GM23248 (cell line): ENCODE measurements around the gene ADCY5. TPM values are rescaled to one million over a fixed set of nuclear protein-coding genes. Genes with fewer than 3 reads are reported as not detected.

Source experiments
- DNase-seq: peaks from one replicate; pipeline ENCODE4 v3.0.0-alpha.2; 2015
- H2AFZ ChIP-seq: fragments of 200-600 bp; sonication (generic); 2 replicates; pipeline ENCODE4 v1.6.1; 2016; ENCODE audit warnings: antibody characterized with exemption
- H3F3A ChIP-seq: fragments of 200-600 bp; sonication (generic); 2 replicates; pipeline ENCODE4 v1.6.1; 2016; ENCODE audit warnings: mild to moderate bottlenecking, antibody characterized with exemption, mixed run types; ENCODE audit not compliant: insufficient read depth
- H3K27ac ChIP-seq: fragments of 200-600 bp; sonication (generic); 2 replicates; pipeline ENCODE4 v1.5.1; 2016; ENCODE audit warnings: mild to moderate bottlenecking
- H3K27me3 ChIP-seq: fragments of 200-600 bp; sonication (generic); replicated peaks from 2 replicates; pipeline ENCODE4 v1.6.1; 2016; ENCODE audit warnings: mild to moderate bottlenecking; ENCODE audit not compliant: insufficient read depth
- H3K36me3 ChIP-seq: fragments of 200-600 bp; sonication (generic); 2 replicates; pipeline ENCODE4 v1.6.1; 2016; ENCODE audit warnings: low read depth, mild to moderate bottlenecking
- H3K4me1 ChIP-seq: fragments of 200-600 bp; sonication (generic); 2 replicates; pipeline ENCODE4 v1.6.1; 2016; ENCODE audit warnings: mild to moderate bottlenecking; ENCODE audit not compliant: insufficient read depth
- H3K4me2 ChIP-seq: fragments of 200-600 bp; sonication (generic); one replicate; pipeline ENCODE4 v1.6.1; 2016; ENCODE audit warnings: mild to moderate bottlenecking; ENCODE audit not compliant: unreplicated experiment
- H3K4me3 ChIP-seq: fragments of 200-600 bp; sonication (generic); 2 replicates; pipeline ENCODE4 v1.5.1; 2016; ENCODE audit warnings: mild to moderate bottlenecking
- H3K79me2 ChIP-seq: fragments of 200-600 bp; sonication (generic); 2 replicates; pipeline ENCODE4 v1.6.1; 2016; ENCODE audit warnings: mild to moderate bottlenecking; ENCODE audit not compliant: insufficient read depth
- H3K9ac ChIP-seq: fragments of 200-600 bp; sonication (generic); 2 replicates; pipeline ENCODE4 v1.6.1; 2016; ENCODE audit warnings: mild to moderate bottlenecking
- H3K9me2 ChIP-seq: fragments of 200-600 bp; sonication (generic); 2 replicates; pipeline ENCODE4 v1.6.1; 2016; ENCODE audit warnings: mixed run types, mild to moderate bottlenecking, moderate library complexity; ENCODE audit not compliant: insufficient read depth
- H3K9me3 ChIP-seq: fragments of 200-600 bp; sonication (generic); one replicate; pipeline ENCODE4 v1.6.1; 2017; ENCODE audit warnings: low read depth
- H4K20me1 ChIP-seq: fragments of 200-600 bp; sonication (generic); 2 replicates; pipeline ENCODE4 v1.6.0; 2016; ENCODE audit not compliant: insufficient read depth
- EZH2 ChIP-seq: fragments of 200-600 bp; sonication (generic); IDR thresholded peaks from 2 replicates; pipeline ENCODE4 v1.6.1; 2018; ENCODE audit warnings: antibody characterized with exemption, mild to moderate bottlenecking; ENCODE audit not compliant: insufficient read depth, poor library complexity, severe bottlenecking
- EZH2phosphoT487 ChIP-seq: fragments of 200-600 bp; sonication (generic); IDR thresholded peaks from 2 replicates; pipeline ENCODE4 v1.6.1; 2018; ENCODE audit warnings: antibody characterized with exemption, moderate library complexity, mild to moderate bottlenecking, low read depth; ENCODE audit not compliant: insufficient read depth
- WGBS, 2 experiments: methylation state at CpG; one replicate each; pipeline ENCODE4 v1.1.6; 2015 to 2017; ENCODE audit warnings: low lambda C conversion rate in 2 of 2, low coverage in 1 of 2; ENCODE audit errors: missing lambda C conversion rate in 2 of 2; 5-methylcytosine and 5-hydroxymethylcytosine counted together
- in situ Hi-C: fragments of 300-500 bp; cut with MboI; formaldehyde crosslinking; loops from 2 replicates; pipeline ENCODE4 v1.15.0; 2020
- polyA plus RNA-seq: library from polyadenylated mRNA; unstranded; fragments of >200 nt; fragmentation: Nextera tagmentation; extraction: Ambion mirVana; gene quantifications from 2 replicates; pipeline ENCODE4 v1.2.1, GENCODE V29; 2016
- total RNA-seq: library from RNA; depleted of rRNA; stranded (reverse); fragments of >200 nt; shearing (Covaris generic); gene quantifications from 2 replicates; pipeline ENCODE4 v1.2.3, GENCODE V29; 2014

ADCY5 gene
- total and polyA plus RNA-seq, 2 experiments from 2014 or later: 0.09 to 1.2 TPM

- in situ Hi-C loops: no loop called here
- WGBS, 2 experiments: 91 to 100% methylated on average over 2 of the region's 2 CpGs
- Histone ChIP-seq H3F3A (peaks cover 27% of the 10 kb centered on the region), H4K20me1 (no peaks in the 10 kb centered on the region; the same call in 1 of the 2 replicates), H3K4me3 (no peak overlapping the region), H3K27me3 (no peaks in the 10 kb centered on the region), H3K36me3 (no peaks in the 10 kb centered on the region), H2AFZ (no peak overlapping the region), H3K27ac (no peak overlapping the region), H3K9ac (no peak overlapping the region), H3K4me2 (no peak overlapping the region), H3K9me3 (no peaks in the 10 kb centered on the region), H3K4me1 (peaks cover 24% of the 10 kb centered on the region), H3K9me2 (no peaks in the 10 kb centered on the region), H3K79me2 (no peaks in the 10 kb centered on the region)
- no peak for TF ChIP-seq EZH2phosphoT487
- TF ChIP-seq EZH2: no peak
- no peak for DNase-seq
Measured at GRCh38 chr3:123270818-123271217, 178.1 kb downstream of the ADCY5 start.

GRCh38 chr3:123267821-123268220 is 181.1 kb downstream of the ADCY5 start:
- Histone ChIP-seq H4K20me1 (no peaks in the 10 kb centered on the region; the same call in 1 of the 2 replicates), H3K9ac (no peak overlapping the region), H3K36me3 (no peaks in the 10 kb centered on the region), H3K9me2 (no peaks in the 10 kb centered on the region), H3K27me3 (no peaks in the 10 kb centered on the region), H3K27ac (no peak overlapping the region), H3K4me2 (no peak overlapping the region), H2AFZ (no peak overlapping the region), H3K9me3 (no peaks in the 10 kb centered on the region), H3K4me1 (peaks cover 13% of the 10 kb centered on the region), H3F3A (peaks cover 13% of the 10 kb centered on the region), H3K79me2 (no peaks in the 10 kb centered on the region), H3K4me3 (no peak overlapping the region)
- no peak for TF ChIP-seq EZH2phosphoT487
- no peak for TF ChIP-seq EZH2
- DNase-seq: no peak
- in situ Hi-C loops: no loop called here
- 42 to 52% methylated on average over 2 of the region's 2 CpGs for WGBS, 2 experiments

- no peaks in the 10 kb centered on the region for H3K79me2 ChIP-seq
- H4K20me1 ChIP-seq: no peaks in the 10 kb centered on the region; the same call in 1 of the 2 replicates
- H3K27ac ChIP-seq: no peak overlapping the region
- H3K4me3 ChIP-seq: no peak overlapping the region
- no peak overlapping the region for H2AFZ ChIP-seq
- TF ChIP-seq EZH2phosphoT487 (no peak), EZH2 (no peak)
- H3K9me2 ChIP-seq: no peaks in the 10 kb centered on the region
- in situ Hi-C loops: no loop called here
- H3K27me3 ChIP-seq: no peaks in the 10 kb centered on the region
- no peak overlapping the region for H3K4me2 ChIP-seq
- H3K9ac ChIP-seq: no peak overlapping the region
- no peaks in the 10 kb centered on the region for H3K9me3 ChIP-seq
- no peak for DNase-seq
- H3K36me3 ChIP-seq: no peaks in the 10 kb centered on the region
- no peaks in the 10 kb centered on the region for H3F3A ChIP-seq
- 69 to 73% methylated on average over 2 of the region's 2 CpGs for WGBS, 2 experiments
- H3K4me1 ChIP-seq: no peaks in the 10 kb centered on the region
Measured at GRCh38 chr3:123263941-123264340, 184.9 kb downstream of the ADCY5 start.

GRCh38 chr3:123262868-123263267 is 186.0 kb downstream of the ADCY5 start:
- Histone ChIP-seq H3K36me3 (no peaks in the 10 kb centered on the region), H3F3A (0 out of 2 replicates have a peak, but pooled peaks cover 6% of the 10 kb centered on the region), H3K79me2 (no peaks in the 10 kb centered on the region), H4K20me1 (no peaks in the 10 kb centered on the region; the same call in 1 of the 2 replicates), H3K27ac (no peak overlapping the region), H3K4me1 (no peaks in the 10 kb centered on the region; the same call in 1 of the 2 replicates), H2AFZ (no peak overlapping the region), H3K4me2 (no peak overlapping the region), H3K9ac (no peak overlapping the region), H3K27me3 (no peaks in the 10 kb centered on the region), H3K4me3 (no peak overlapping the region), H3K9me2 (no peaks in the 10 kb centered on the region), H3K9me3 (no peaks in the 10 kb centered on the region)
- no peak for TF ChIP-seq EZH2
- TF ChIP-seq EZH2phosphoT487: no peak
- 85 to 89% methylated on average over 5 of the region's 5 CpGs for WGBS, 2 experiments
- in situ Hi-C loops: no loop called here
- no peak for DNase-seq

GRCh38 chr3:123262226-123262625 is 186.7 kb downstream of the ADCY5 start:
- Histone ChIP-seq H3K4me1 (no peaks in the 10 kb centered on the region; the same call in 1 of the 2 replicates), H2AFZ (no peak overlapping the region), H3K9me2 (no peaks in the 10 kb centered on the region), H3K27ac (no peak overlapping the region), H3F3A (0 out of 2 replicates have a peak, but pooled peaks cover 6% of the 10 kb centered on the region), H3K9me3 (no peaks in the 10 kb centered on the region), H3K9ac (no peak overlapping the region), H3K79me2 (no peaks in the 10 kb centered on the region), H3K4me2 (no peak overlapping the region), H3K27me3 (no peaks in the 10 kb centered on the region), H3K36me3 (no peaks in the 10 kb centered on the region), H3K4me3 (no peak overlapping the region), H4K20me1 (no peaks in the 10 kb centered on the region; the same call in 1 of the 2 replicates)
- in situ Hi-C loops: no loop called here
- DNase-seq: no peak
- WGBS, 2 experiments: 95 to 100% methylated on average over 2 of the region's 2 CpGs
- TF ChIP-seq EZH2: no peak
- TF ChIP-seq EZH2phosphoT487: no peak
